SH-SY5Y (cell line): ENCODE measurements around the gene OPN4.

ENCODE experiments used
- GATA2 ChIP-seq: IDR thresholded peaks from 2 replicates; pipeline ENCODE4 v1.6.1; 2011; ENCODE audit warnings: mild to moderate bottlenecking, low read depth, low read length
- GATA3 ChIP-seq: IDR thresholded peaks from 2 replicates; pipeline ENCODE4 v1.6.1; 2011; ENCODE audit warnings: low read depth, mild to moderate bottlenecking, low read length, moderate library complexity

- TF ChIP-seq GATA2 (no peak), GATA3 (no peak)
These were observed 3.3 kb upstream of the OPN4 start for GRCh38 chr10:86651021-86651471.
